H1 (cell line): ENCODE results near the gene MTNR1B. TPM values are rescaled to one million over a fixed set of nuclear protein-coding genes. Genes with fewer than 3 reads are reported as not detected.

ENCODE experiments used
- CEBPB ChIP-seq: IDR thresholded peaks from 2 replicates; pipeline ENCODE4 v1.6.1; 2012; ENCODE audit warnings: low read depth, low read length
- CHD2 ChIP-seq: IDR thresholded peaks from 2 replicates; pipeline ENCODE4 v1.6.1; 2012; ENCODE audit warnings: low read length, improper control_type of control experiment
- CHD7 ChIP-seq: fragments of 300-600 bp; sonication (generic); IDR thresholded peaks from 2 replicates; pipeline ENCODE4 v1.7.1; 2012; ENCODE audit warnings: low read length, moderate library complexity, mild to moderate bottlenecking, inconsistent platforms; ENCODE audit not compliant: insufficient replicate concordance
- EGR1 ChIP-seq: IDR thresholded peaks from 2 replicates; pipeline ENCODE4 v1.6.1; 2011; ENCODE audit warnings: low read depth, low read length, borderline replicate concordance
- EZH2 ChIP-seq: fragments of 200-600 bp; sonication (generic); IDR thresholded peaks from 2 replicates; pipeline ENCODE4 v1.7.1; 2012; ENCODE audit warnings: low read depth, mild to moderate bottlenecking, moderate library complexity, low read length, inconsistent platforms; ENCODE audit not compliant: severe bottlenecking
- PHF8 ChIP-seq: fragments of 200-600 bp; sonication (generic); conservative IDR thresholded peaks from 2 replicates; pipeline ENCODE4 v1.7.1; 2012; ENCODE audit warnings: low read depth, mild to moderate bottlenecking, inconsistent platforms, low read length, moderate library complexity
- POLR2AphosphoS5 ChIP-seq: IDR thresholded peaks from 2 replicates; pipeline ENCODE4 v1.6.1; 2011; ENCODE audit warnings: low read depth, low read length
- RBBP5 ChIP-seq: IDR thresholded peaks from 2 replicates; pipeline ENCODE4 v1.7.1; 2012; ENCODE audit warnings: low read depth, mild to moderate bottlenecking, inconsistent platforms, low read length, moderate library complexity, borderline replicate concordance
- SAP30 ChIP-seq: fragments of 300-600 bp; sonication (generic); IDR thresholded peaks from 2 replicates; pipeline ENCODE4 v1.7.1; 2012; ENCODE audit warnings: low read length, moderate library complexity, mild to moderate bottlenecking, inconsistent platforms; ENCODE audit not compliant: insufficient read depth, insufficient replicate concordance
- TAF7 ChIP-seq: optimal IDR thresholded peaks from 2 replicates; pipeline ENCODE3; 2011; ENCODE audit warnings: low read depth, mild to moderate bottlenecking, inconsistent platforms, low read length, moderate library complexity, borderline replicate concordance
- TEAD4 ChIP-seq: IDR thresholded peaks from 2 replicates; pipeline ENCODE4 v1.6.1; 2012; ENCODE audit warnings: low read depth, low read length, inconsistent platforms, mixed read lengths
- YY1 ChIP-seq: IDR thresholded peaks from 2 replicates; pipeline ENCODE4 v1.6.1; 2011; ENCODE audit warnings: low read depth, mild to moderate bottlenecking, low read length
- polyA plus RNA-seq, 7 experiments: library from polyadenylated mRNA; depleted of rRNA in 3 of 7; stranded (reverse) in 5 of 7; unstranded in 2 of 7; fragments of >200 nt in 5 of 7; fragments of 200-250 nt in 2 of 7; gene quantifications; 1 replicate in 5 of 7; 2 replicates in 1 of 7; 4 replicates in 1 of 7; pipeline versions ENCODE4 v1.2.1 to v1.2.3, GENCODE V29; 2011 to 2013; ENCODE audit warnings: missing spikeins in 2 of 7, mixed read lengths in 2 of 7
- total RNA-seq: library from RNA; stranded (reverse); fragmentation: NEBNext Ultra II Directional; extraction: Animal tissue kit (Norgen Biotek cat#: 25700); gene quantifications from 2 replicates; pipeline ENCODE4 v1.2.1, GENCODE V29; 2021

The MTNR1B gene
- total and polyA plus RNA-seq, 2 of the 8 experiments (the other 6 are each of a cell fraction or from before 2014, with no cell fraction given): 0.08 TPM; not detected in 1

GRCh38 chr11:92972248-92972647 is 2.8 kb downstream of the MTNR1B start (continued):
- TF ChIP-seq CHD7: no peak
- TF ChIP-seq POLR2AphosphoS5: no peak
- TF ChIP-seq EGR1: no peak
- no peak for TF ChIP-seq SAP30
- no peak for TF ChIP-seq PHF8
- TF ChIP-seq TEAD4: no peak
- no peak for TF ChIP-seq EZH2
- TF ChIP-seq CEBPB: no peak
- TF ChIP-seq YY1: no peak
- no peak for TF ChIP-seq CHD2
- no peak for TF ChIP-seq RBBP5
- TF ChIP-seq TAF7: no peak
